ENCODE measurements around the gene C11orf16. TPM values are rescaled to one million over a fixed set of nuclear protein-coding genes. Genes with fewer than 3 reads are reported as not detected.

C11orf16 gene
- total and polyA plus RNA-seq, 9 of the 15 experiments (the other 6 are each of a cell fraction or from before 2014, with no cell fraction given): not detected

- peaks cover 3% of the 10 kb centered on the region; the same call in 1 of the 2 replicates for H4K20me1 ChIP-seq (replicated peaks; ENCODE audit: control insufficient read depth, insufficient read depth, low read length)
Observed at GRCh38 chr11:8871962-8872361, 60.8 kb downstream of the C11orf16 start.

More at GRCh38 chr11:8871962-8872361, 60.8 kb downstream of the C11orf16 start:
- Histone ChIP-seq H3K36me3 (ENCODE audit: control insufficient read depth, insufficient read depth, low read length) (no peaks in the 10 kb centered on the region), H3K9ac (ENCODE audit: insufficient read depth in 1 of 2, low read depth in 2 of 2, low read length in 2 of 2) (no peak overlapping the region), H3K27ac (ENCODE audit: extremely low read depth, low read depth, low read length) (no peak overlapping the region), H3K4me3 (no peak overlapping the region), H3K9me3 (replicated peaks; ENCODE audit: control insufficient read depth, insufficient read depth, low read depth, low read length) (no peaks in the 10 kb centered on the region), H2AFZ (ENCODE audit: low read depth, low read length) (no peak overlapping the region), H3K4me2 (ENCODE audit: insufficient read depth, low read length) (no peak overlapping the region), H3K27me3 (ENCODE audit: control insufficient read depth in 2 of 2, insufficient read depth in 2 of 2, low read length in 2 of 2) (peaks cover 25 to 41% of the 10 kb centered on the region in 2 experiments), H3K4me1 (replicated peaks in 1 of 2; ENCODE audit: control insufficient read depth in 2 of 2, insufficient read depth in 2 of 2, low read length in 2 of 2) (peaks cover 0 to 8% of the 10 kb centered on the region in 2 experiments; a peak in 1 of 5 replicates), H3K79me2 (ENCODE audit: control insufficient read depth, insufficient read depth, low read length) (no peaks in the 10 kb centered on the region), H3K9me1 (ENCODE audit: control insufficient read depth, insufficient read depth, low read length) (no peaks in the 10 kb centered on the region)
- in situ Hi-C loops (cut with MboI): no loop called here
- ChIA-PET POLR2A (no interaction called here), CTCF (ENCODE audit: low intra/inter-chr PET ratio) (no interaction called here)
- 9% methylated on average over 6 of the region's 6 CpGs for WGBS (ENCODE audit: insufficient coverage, low coverage, missing lambda C conversion rate)
- BruUV-seq (replicated peaks): no TSS peak
- intact Hi-C loops (cut with micrococcal nuclease): no loop called here
- FAIRE-seq (no peak), DNase-seq (ENCODE audit: extremely low read depth in 1 of 4, low spot score in 3 of 4) (no peak), ATAC-seq (no peak)
- TF ChIP-seq ZNF274 (IDR thresholded peaks at IDR 0.05; ENCODE audit: borderline replicate concordance, low read depth, low read length): no peak
- no peak for TF ChIP-seq CBFA2T3 (IDR thresholded peaks at IDR 0.05)
- TF ChIP-seq ZNF507 (tag; conservative IDR thresholded peaks at IDR 0.05): no peak
- TF ChIP-seq, protein P1, sequence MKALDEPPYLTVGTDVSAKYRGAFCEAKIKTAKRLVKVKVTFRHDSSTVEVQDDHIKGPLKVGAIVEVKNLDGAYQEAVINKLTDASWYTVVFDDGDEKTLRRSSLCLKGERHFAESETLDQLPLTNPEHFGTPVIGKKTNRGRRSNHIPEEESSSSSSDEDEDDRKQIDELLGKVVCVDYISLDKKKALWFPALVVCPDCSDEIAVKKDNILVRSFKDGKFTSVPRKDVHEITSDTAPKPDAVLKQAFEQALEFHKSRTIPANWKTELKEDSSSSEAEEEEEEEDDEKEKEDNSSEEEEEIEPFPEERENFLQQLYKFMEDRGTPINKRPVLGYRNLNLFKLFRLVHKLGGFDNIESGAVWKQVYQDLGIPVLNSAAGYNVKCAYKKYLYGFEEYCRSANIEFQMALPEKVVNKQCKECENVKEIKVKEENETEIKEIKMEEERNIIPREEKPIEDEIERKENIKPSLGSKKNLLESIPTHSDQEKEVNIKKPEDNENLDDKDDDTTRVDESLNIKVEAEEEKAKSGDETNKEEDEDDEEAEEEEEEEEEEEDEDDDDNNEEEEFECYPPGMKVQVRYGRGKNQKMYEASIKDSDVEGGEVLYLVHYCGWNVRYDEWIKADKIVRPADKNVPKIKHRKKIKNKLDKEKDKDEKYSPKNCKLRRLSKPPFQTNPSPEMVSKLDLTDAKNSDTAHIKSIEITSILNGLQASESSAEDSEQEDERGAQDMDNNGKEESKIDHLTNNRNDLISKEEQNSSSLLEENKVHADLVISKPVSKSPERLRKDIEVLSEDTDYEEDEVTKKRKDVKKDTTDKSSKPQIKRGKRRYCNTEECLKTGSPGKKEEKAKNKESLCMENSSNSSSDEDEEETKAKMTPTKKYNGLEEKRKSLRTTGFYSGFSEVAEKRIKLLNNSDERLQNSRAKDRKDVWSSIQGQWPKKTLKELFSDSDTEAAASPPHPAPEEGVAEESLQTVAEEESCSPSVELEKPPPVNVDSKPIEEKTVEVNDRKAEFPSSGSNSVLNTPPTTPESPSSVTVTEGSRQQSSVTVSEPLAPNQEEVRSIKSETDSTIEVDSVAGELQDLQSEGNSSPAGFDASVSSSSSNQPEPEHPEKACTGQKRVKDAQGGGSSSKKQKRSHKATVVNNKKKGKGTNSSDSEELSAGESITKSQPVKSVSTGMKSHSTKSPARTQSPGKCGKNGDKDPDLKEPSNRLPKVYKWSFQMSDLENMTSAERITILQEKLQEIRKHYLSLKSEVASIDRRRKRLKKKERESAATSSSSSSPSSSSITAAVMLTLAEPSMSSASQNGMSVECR (CRISPR knock-in tag; IDR thresholded peaks at IDR 0.05): no peak
- TF ChIP-seq RBFOX2 (IDR thresholded peaks at IDR 0.05; ENCODE audit: low read depth, low read length): no peak
- no peak for TF ChIP-seq SP2 (IDR thresholded peaks at IDR 0.05; ENCODE audit: extremely low read depth, low read depth, low read length, poor library complexity, severe bottlenecking)
- TF ChIP-seq PHB (CRISPR knock-in tag; IDR thresholded peaks at IDR 0.05): no peak
- no peak for TF ChIP-seq SMAD1 (IDR thresholded peaks at IDR 0.05; ENCODE audit: low read depth, low read length, partially characterized antibody)

Data from K562 (cell line).